Right lobe of liver (tissue), 4 donors: ENCODE results near the gene ARPP21.

Source experiments
- POLR2A ChIP-seq: fragments of 450-650 bp; IDR thresholded peaks from one replicate; pipeline ENCODE4 v1.6.1; 2017; ENCODE audit warnings: antibody characterized with exemption, mild to moderate bottlenecking
- TF ChIP-seq, protein P1 (sequence below), 4 donors: fragments of 200-600 bp in 3 of 4; fragments of 450-650 bp in 1 of 4; IDR thresholded peaks; one replicate each; pipeline versions ENCODE4 v1.5.1 to v1.8.0; 2016 to 2022; ENCODE audit warnings: antibody characterized with exemption in 4 of 4, mild to moderate bottlenecking in 2 of 4
- donor health status: DM: no; HTN: no; CAD: no.
- donor health status: DM: no; HTN: no; CAD: no.
- donor health status: DM: no; HTN: yes; CAD: no.

- TF ChIP-seq, protein P1, sequence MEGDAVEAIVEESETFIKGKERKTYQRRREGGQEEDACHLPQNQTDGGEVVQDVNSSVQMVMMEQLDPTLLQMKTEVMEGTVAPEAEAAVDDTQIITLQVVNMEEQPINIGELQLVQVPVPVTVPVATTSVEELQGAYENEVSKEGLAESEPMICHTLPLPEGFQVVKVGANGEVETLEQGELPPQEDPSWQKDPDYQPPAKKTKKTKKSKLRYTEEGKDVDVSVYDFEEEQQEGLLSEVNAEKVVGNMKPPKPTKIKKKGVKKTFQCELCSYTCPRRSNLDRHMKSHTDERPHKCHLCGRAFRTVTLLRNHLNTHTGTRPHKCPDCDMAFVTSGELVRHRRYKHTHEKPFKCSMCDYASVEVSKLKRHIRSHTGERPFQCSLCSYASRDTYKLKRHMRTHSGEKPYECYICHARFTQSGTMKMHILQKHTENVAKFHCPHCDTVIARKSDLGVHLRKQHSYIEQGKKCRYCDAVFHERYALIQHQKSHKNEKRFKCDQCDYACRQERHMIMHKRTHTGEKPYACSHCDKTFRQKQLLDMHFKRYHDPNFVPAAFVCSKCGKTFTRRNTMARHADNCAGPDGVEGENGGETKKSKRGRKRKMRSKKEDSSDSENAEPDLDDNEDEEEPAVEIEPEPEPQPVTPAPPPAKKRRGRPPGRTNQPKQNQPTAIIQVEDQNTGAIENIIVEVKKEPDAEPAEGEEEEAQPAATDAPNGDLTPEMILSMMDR (IDR thresholded peaks at IDR 0.05): no peak
- TF ChIP-seq POLR2A: no peak
These were observed 26.2 kb downstream of the ARPP21 start for GRCh38 chr3:35665390-35666055.
